Keratinocyte (primary cell): ENCODE results near the gene POLE3. TPM values are rescaled to one million over a fixed set of nuclear protein-coding genes. Genes with fewer than 3 reads are reported as not detected.

Experiments used
- DNase-seq: peaks from one replicate; pipeline ENCODE4 v3.0.0-alpha.2; 2011; ENCODE audit warnings: low read depth, missing footprints, low spot score
- FAIRE-seq: peaks from 2 replicates; lab custom pipeline; 2011; peaks lifted over from hg19 to GRCh38; lab: Jason Lieb, UNC
- H2AFZ ChIP-seq: 2 replicates; pipeline ENCODE4 v1.6.0; 2012; ENCODE audit warnings: low read length, control low read depth, inconsistent platforms; ENCODE audit not compliant: control insufficient read depth
- H3K27ac ChIP-seq: 2 replicates; pipeline ENCODE4 v1.5.1; 2011; ENCODE audit warnings: low read length; ENCODE audit not compliant: control insufficient read depth, insufficient read depth
- H3K27me3 ChIP-seq: 3 replicates; pipeline ENCODE4 v1.6.0; 2011; ENCODE audit warnings: low read length; ENCODE audit not compliant: control insufficient read depth, insufficient read depth; ENCODE audit errors: extremely low read depth
- H3K36me3 ChIP-seq, 2 experiments: 2 replicates in 1 of 2; 3 replicates in 1 of 2; pipeline ENCODE4 v1.5.1; 2011; ENCODE audit warnings: low read length in 2 of 2, mild to moderate bottlenecking in 1 of 2; ENCODE audit not compliant: control insufficient read depth in 2 of 2, insufficient read depth in 2 of 2; ENCODE audit errors: extremely low read depth in 1 of 2
- H3K4me1 ChIP-seq: 3 replicates; pipeline ENCODE4 v1.5.1; 2011; ENCODE audit warnings: low read length; ENCODE audit not compliant: control insufficient read depth, insufficient read depth; ENCODE audit errors: extremely low read depth
- H3K4me2 ChIP-seq: 3 replicates; pipeline ENCODE4 v1.6.0; 2011; ENCODE audit warnings: low read depth, low read length; ENCODE audit not compliant: control insufficient read depth, insufficient read depth; ENCODE audit errors: extremely low read depth
- H3K4me3 ChIP-seq, 3 experiments: fragments of 200-600 bp in 1 of 3; sonication (generic) in 1 of 3; 2 replicates in 2 of 3; 3 replicates in 1 of 3; pipeline ENCODE4 v1.5.1; 2011 to 2016; ENCODE audit warnings: low read length in 3 of 3, mild to moderate bottlenecking in 3 of 3, control low read depth in 2 of 3, inconsistent platforms in 1 of 3, low read depth in 1 of 3, mixed read lengths in 1 of 3, mixed run types in 1 of 3, moderate library complexity in 1 of 3; ENCODE audit not compliant: control insufficient read depth in 2 of 3, insufficient read depth in 2 of 3; ENCODE audit errors: extremely low read depth in 1 of 3
- H3K79me2 ChIP-seq: 2 replicates; pipeline ENCODE4 v1.6.0; 2012; ENCODE audit warnings: low read length; ENCODE audit not compliant: control insufficient read depth, insufficient read depth
- H3K9ac ChIP-seq: 3 replicates; pipeline ENCODE4 v1.6.0; 2011; ENCODE audit warnings: low read length; ENCODE audit not compliant: control insufficient read depth, insufficient read depth; ENCODE audit errors: extremely low read depth
- H3K9me1 ChIP-seq: 3 replicates; pipeline ENCODE4 v1.6.0; 2011; ENCODE audit warnings: low read length; ENCODE audit not compliant: control insufficient read depth, insufficient read depth; ENCODE audit errors: extremely low read depth
- H3K9me3 ChIP-seq: 2 replicates; pipeline ENCODE4 v1.5.1; 2012; ENCODE audit warnings: low read depth, low read length; ENCODE audit not compliant: control insufficient read depth
- H4K20me1 ChIP-seq: 3 replicates; pipeline ENCODE4 v1.6.0; 2011; ENCODE audit warnings: low read length; ENCODE audit not compliant: control insufficient read depth, insufficient read depth; ENCODE audit errors: extremely low read depth
- EZH2 ChIP-seq: IDR thresholded peaks from one replicate; pipeline ENCODE4 v1.6.1; 2012; ENCODE audit warnings: inconsistent platforms, mild to moderate bottlenecking, low read length, moderate library complexity
- dilution Hi-C: fragments of 300-500 bp; cut with MboI; formaldehyde crosslinking; loops from one replicate; pipeline ENCODE4 v1.7.0; 2020; ENCODE audit warnings: low sequenced_read_pairs; ENCODE audit not compliant: extremely low pct_ligation_motif_present
- polyA plus RNA-seq, 5 experiments: library from polyadenylated mRNA; depleted of rRNA in 3 of 5; stranded (reverse) in 3 of 5; stranded (forward) in 1 of 5; unstranded in 1 of 5; fragments of >200 nt; gene quantifications; 1 replicate in 1 of 5; 2 replicates in 3 of 5; 3 replicates in 1 of 5; pipeline versions ENCODE4 v1.2.1 to v1.2.3, GENCODE V29; 2011 to 2012; ENCODE audit warnings: missing spikeins in 2 of 5, low read depth in 1 of 5, low replicate concordance in 1 of 5
- TF ChIP-seq, protein P1 (sequence below), 3 experiments: IDR thresholded peaks in 1 of 3; conservative IDR thresholded peaks in 1 of 3; optimal IDR thresholded peaks in 1 of 3; 2 replicates in 2 of 3; 3 replicates in 1 of 3; pipeline versions ENCODE3 to v1.5.1; 2011; ENCODE audit warnings: low read length in 3 of 3, mild to moderate bottlenecking in 3 of 3, moderate library complexity in 2 of 3, control low read depth in 1 of 3, inconsistent platforms in 1 of 3; ENCODE audit not compliant: insufficient read depth in 2 of 3; ENCODE audit errors: extremely low read depth in 1 of 3

POLE3 gene
- polyA plus RNA-seq, 1 donor (not counting 4 experiments of a cell fraction or from before 2014, with no cell fraction given), result 77.2 TPM

DNA sequence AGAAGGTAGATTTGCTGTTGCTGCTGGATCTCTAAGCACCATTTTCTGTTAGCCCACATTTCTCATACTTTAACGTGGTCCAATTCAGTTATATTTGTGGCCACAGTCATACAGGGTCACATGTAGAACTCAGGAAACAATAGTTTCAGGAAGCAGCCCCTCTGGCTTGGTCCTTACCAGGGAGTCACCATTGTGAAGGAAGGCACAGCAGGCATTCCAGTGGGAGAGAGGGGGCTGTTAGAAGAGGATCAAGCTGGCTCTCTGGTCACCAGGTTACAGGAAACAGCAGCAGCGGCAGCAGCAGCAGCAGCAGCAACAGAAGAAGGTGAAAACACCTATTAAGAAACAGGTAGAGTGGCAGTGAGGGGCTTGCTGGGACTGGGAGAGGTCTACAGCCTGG is 14.6 kb upstream of the POLE3 start:
- DNase-seq (no peak), FAIRE-seq (no peak)
- Histone ChIP-seq H3K4me1 (no peaks in the 10 kb centered on the region), H4K20me1 (no peaks in the 10 kb centered on the region), H3K79me2 (no peaks in the 10 kb centered on the region), H3K4me2 (no peak overlapping the region), H3K9me3 (no peaks in the 10 kb centered on the region), H3K27me3 (no peaks in the 10 kb centered on the region), H3K36me3 (no peaks in the 10 kb centered on the region), H3K9ac (no peak overlapping the region), H3K9me1 (no peaks in the 10 kb centered on the region), H3K4me3 (no peak overlapping the region), H2AFZ (no peak overlapping the region), H3K27ac (no peak overlapping the region)
- TF ChIP-seq, protein P1, sequence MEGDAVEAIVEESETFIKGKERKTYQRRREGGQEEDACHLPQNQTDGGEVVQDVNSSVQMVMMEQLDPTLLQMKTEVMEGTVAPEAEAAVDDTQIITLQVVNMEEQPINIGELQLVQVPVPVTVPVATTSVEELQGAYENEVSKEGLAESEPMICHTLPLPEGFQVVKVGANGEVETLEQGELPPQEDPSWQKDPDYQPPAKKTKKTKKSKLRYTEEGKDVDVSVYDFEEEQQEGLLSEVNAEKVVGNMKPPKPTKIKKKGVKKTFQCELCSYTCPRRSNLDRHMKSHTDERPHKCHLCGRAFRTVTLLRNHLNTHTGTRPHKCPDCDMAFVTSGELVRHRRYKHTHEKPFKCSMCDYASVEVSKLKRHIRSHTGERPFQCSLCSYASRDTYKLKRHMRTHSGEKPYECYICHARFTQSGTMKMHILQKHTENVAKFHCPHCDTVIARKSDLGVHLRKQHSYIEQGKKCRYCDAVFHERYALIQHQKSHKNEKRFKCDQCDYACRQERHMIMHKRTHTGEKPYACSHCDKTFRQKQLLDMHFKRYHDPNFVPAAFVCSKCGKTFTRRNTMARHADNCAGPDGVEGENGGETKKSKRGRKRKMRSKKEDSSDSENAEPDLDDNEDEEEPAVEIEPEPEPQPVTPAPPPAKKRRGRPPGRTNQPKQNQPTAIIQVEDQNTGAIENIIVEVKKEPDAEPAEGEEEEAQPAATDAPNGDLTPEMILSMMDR (optimal IDR thresholded peaks at IDR 0.05 in 1 of 3, IDR thresholded peaks at IDR 0.05 in 1 of 3, conservative IDR thresholded peaks at IDR 0.05 in 1 of 3; ENCODE audit: extremely low read depth in 1 of 3, insufficient read depth in 2 of 3, low read length in 3 of 3), result no peak
- no peak for TF ChIP-seq EZH2
- dilution Hi-C loops, result loop anchor here (10.0 kb wide), 1 partner anchor 230 kb away; no protein-coding TSS in a partner anchor

DNA sequence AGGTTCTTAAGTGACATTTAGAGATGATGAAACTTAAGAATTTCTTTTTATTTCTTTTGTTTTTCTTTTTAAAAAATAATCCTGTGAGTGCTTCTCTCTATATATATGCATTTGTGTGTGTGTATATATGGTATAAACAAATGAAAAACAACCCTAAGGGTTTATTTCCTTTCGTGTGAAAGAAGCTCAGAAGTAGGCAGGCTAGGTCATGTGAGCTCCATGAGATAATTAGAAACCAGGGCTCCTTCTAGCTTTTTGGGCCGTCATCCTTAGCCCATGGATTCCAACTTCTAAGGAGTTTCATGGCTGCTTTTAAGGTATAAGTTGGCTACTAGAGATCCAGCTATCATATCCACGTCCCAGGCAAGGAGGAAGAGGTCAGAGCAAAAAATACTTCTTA is 11.3 kb upstream of the POLE3 start:
- H4K20me1 ChIP-seq, result no peaks in the 10 kb centered on the region
- TF ChIP-seq, protein P1 (optimal IDR thresholded peaks at IDR 0.05 in 1 of 3, IDR thresholded peaks at IDR 0.05 in 1 of 3, conservative IDR thresholded peaks at IDR 0.05 in 1 of 3; ENCODE audit: extremely low read depth in 1 of 3, insufficient read depth in 2 of 3, low read length in 3 of 3), result no peak
- no peak for TF ChIP-seq EZH2
- DNase-seq, result no peak
- no peaks in the 10 kb centered on the region for H3K36me3 ChIP-seq
- no peaks in the 10 kb centered on the region for H3K9me3 ChIP-seq
- no peaks in the 10 kb centered on the region for H3K79me2 ChIP-seq
- no peaks in the 10 kb centered on the region for H3K4me1 ChIP-seq
- H2AFZ ChIP-seq, result no peak overlapping the region
- H3K27ac ChIP-seq, result no peak overlapping the region
- no peak overlapping the region for H3K4me2 ChIP-seq
- dilution Hi-C loops, result loop anchor here (10.0 kb wide), 1 partner anchor 227 kb away; no protein-coding TSS in a partner anchor
- FAIRE-seq, result no peak
- H3K9me1 ChIP-seq, result no peaks in the 10 kb centered on the region
- H3K4me3 ChIP-seq, result no peak overlapping the region
- no peaks in the 10 kb centered on the region for H3K27me3 ChIP-seq
- no peak overlapping the region for H3K9ac ChIP-seq
